GM18867 (cell line): ENCODE measurements around the gene C21orf58.

ENCODE experiments used
- ATAC-seq: cut with Tn5 transposase; IDR thresholded peaks from one replicate; pipeline ENCODE4 v1.9.1; 2021; ENCODE audit warnings: mild to moderate bottlenecking, moderate library complexity; ENCODE audit not compliant: unreplicated experiment

C21orf58 gene

DNA sequence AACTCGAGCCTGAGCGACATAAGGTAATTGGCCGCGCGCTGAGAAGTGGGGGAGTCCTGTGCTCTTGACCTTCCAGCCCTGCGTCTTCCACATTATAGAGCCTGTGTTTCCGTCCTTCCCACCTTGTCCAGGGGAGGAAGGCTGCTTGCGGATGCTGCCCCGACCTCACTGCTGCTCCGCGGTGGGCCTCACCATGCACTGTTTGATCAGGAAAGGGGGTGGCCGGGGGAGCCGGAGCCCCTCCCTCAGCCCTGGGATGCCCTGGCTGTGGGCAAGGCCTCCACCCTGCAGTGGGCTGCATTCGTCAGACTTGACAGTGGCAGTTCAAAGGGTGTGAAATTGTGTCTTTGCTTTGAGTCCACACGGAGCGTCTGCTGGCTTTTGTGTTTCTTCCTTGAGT, 30.4 kb upstream of the C21orf58 start:
- ATAC-seq = no peak

- no peak for ATAC-seq
Observed at GRCh38 chr21:46352913-46353312, 29.2 kb upstream of the C21orf58 start.

GRCh38 chr21:46352164-46352515, 28.5 kb upstream of the C21orf58 start:
- ATAC-seq = no peak

GRCh38 chr21:46351476-46352163, 27.9 kb upstream of the C21orf58 start:
- no peak for ATAC-seq

- ATAC-seq = no peak
Observed at GRCh38 chr21:46350981-46351380, 27.3 kb upstream of the C21orf58 start.

DNA sequence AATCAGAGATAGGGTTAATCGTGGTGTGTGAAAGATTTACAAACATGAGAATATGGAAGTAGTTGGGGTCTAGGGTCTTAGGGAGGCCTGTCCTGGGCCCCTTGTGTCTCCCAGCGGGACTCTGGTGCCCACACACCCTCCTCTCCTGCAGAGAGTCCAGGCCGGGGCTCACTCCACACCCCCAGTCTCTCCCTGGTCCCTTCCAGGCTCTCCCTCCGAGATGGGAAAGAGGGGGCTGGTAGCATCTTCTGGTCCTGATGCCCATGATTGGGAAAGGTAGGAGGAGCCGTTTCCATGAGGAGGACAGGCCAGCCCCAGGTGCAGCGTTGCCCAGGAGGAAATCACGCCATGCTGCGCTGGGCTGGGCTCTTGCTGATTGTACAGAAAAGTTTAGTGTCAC, 26.9 kb upstream of the C21orf58 start:
- ATAC-seq = no peak

GRCh38 chr21:46349134-46349760, 25.6 kb upstream of the C21orf58 start:
- no peak for ATAC-seq

DNA sequence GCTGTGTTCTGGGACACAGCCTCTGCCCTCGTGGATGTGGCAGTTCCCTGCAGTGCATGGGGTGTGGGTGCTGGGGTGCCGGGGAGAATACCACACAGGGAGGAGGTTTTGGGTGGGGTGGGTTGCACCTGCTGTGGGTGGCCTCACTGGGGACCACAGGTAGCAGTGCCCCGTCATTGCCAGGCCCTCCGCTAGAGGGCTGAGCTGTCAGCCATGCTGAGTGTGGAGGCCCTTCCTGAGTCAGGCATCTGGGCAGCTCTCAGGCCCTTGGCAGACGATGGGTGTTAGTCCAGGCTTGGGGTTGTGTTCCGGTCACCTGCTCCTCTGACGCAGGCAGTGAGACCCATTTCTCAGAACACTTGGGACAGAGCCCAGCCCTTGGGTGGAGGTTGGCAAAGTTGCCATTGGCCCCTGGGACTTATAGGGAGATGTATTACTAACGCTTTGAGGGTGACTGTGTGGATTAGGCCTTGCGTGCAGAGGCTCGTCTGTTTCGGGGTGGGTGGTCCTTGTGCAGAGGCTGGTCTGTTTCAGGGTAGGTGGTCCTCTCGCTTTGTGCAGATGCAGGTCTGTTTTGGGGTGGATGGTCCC, 24.2 kb upstream of the C21orf58 start:
- ATAC-seq = no peak

DNA sequence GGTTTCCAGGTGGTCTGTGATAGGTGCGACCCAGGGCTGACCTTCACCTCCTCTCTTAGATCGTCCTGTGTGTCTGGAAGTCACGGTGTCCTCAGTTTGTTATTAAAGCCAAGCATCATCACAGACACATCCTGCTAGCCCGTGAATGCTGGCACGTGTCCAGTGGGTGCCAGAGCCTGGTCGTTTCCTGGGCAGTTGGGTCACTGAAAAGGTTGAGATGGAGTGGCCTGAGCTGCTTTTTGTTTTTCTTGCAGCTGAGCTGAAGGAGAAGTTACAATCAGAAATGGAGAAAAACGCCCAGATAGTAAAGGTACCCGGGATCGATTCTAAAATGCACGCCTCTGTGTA, 23.5 kb upstream of the C21orf58 start:
- no peak for ATAC-seq

- ATAC-seq = no peak
Observed at GRCh38 chr21:46346296-46347202, 22.9 kb upstream of the C21orf58 start.

- no peak for ATAC-seq
Observed at GRCh38 chr21:46345861-46346260, 22.2 kb upstream of the C21orf58 start.

- ATAC-seq = no peak
Observed at GRCh38 chr21:46344219-46344915, 20.7 kb upstream of the C21orf58 start.

DNA sequence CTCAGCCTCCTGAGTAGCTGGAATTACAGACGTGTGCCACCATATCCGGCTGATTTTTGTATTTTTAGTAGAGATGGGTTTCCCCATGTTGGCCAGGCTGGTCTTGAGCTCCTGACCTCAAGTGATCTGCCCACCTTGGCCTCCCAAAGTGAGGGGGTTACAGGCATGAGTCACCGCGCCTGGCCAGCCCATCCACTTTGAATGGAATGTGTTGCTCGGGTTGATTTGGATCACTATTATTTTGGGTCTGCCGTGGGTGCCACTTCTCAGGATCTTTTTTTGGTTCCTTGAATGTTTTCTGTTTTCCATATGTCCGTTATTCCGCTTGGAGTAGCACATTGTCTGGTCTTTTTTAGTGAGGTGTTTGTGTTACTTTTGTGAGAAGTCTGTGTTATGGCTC, 17.3 kb upstream of the C21orf58 start:
- no peak for ATAC-seq

DNA sequence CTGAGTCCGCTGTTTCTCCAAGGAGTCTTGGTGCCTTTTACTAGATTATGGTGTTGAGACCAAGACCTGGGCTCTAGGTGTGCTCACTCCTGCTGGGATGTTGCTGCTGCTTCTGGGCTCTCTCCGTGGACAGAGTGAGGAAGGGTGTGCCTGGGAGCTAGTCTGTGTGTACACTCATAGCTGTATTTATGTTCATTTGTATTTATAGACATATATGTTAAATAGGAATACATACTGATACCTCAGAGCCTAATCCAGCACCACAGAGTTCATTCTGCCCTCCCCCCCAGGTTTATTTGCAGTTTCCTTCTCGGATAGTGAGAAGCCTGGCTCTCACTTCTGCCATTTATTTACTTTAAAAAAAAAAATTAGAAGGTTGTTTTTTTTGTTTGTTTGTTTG, 12.9 kb upstream of the C21orf58 start:
- no peak for ATAC-seq

- no peak for ATAC-seq
Observed at GRCh38 chr21:46334351-46335140, 10.9 kb upstream of the C21orf58 start.

DNA sequence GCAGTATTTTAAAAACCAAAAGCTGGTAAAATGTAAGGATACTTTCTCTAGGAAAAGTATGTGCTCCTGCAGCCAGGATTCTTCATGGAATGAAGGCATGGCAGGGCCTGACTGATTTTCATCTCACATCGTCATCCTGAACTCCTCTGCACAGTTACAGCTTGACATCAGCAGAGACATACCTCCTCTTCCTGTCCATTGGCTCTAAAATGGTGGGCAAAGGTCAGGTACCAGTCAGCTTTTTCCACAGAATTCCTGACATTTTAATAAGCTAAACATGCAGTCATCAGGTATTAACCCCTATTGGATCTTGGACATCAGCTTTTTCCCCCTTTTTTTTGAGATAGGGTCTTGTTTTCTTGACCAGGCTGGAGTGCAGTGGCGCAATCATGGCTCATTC, 6.1 kb upstream of the C21orf58 start:
- ATAC-seq = no peak

GRCh38 chr21:46328151-46328550, 4.5 kb upstream of the C21orf58 start:
- no peak for ATAC-seq

- no peak for ATAC-seq
Observed at GRCh38 chr21:46327711-46328110, 4.0 kb upstream of the C21orf58 start.

DNA sequence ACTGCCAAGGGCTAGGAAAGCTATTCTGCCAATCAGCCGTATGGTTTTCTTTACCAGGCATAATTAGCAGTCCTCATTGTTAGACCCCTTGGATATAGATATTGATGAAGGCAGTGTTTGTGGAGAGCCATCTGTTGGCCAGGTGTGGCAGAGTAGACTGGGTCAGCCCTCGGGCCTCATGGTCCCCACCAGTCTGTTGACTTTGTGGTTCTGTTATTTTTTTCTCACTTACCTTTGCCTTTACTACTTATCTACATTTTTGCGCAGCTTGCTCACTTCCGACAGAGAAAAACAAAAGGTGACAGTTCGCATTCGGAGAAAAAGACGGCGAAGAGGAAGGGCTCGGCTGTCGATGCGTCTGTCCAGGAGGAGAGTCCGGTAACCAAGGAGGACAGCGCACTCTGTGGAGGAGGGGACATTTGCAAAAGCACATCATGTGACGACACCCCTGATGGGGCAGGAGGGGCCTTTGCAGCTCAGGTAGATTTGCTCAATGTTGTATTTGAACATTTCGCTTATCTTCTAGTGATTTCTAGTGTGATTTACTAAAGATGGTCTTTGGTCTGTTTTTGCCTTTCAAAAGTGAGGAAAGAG, 2.5 kb upstream of the C21orf58 start:
- ATAC-seq = no peak
